ENCODE data around the gene BRSK2.

BRSK2 gene

DNA sequence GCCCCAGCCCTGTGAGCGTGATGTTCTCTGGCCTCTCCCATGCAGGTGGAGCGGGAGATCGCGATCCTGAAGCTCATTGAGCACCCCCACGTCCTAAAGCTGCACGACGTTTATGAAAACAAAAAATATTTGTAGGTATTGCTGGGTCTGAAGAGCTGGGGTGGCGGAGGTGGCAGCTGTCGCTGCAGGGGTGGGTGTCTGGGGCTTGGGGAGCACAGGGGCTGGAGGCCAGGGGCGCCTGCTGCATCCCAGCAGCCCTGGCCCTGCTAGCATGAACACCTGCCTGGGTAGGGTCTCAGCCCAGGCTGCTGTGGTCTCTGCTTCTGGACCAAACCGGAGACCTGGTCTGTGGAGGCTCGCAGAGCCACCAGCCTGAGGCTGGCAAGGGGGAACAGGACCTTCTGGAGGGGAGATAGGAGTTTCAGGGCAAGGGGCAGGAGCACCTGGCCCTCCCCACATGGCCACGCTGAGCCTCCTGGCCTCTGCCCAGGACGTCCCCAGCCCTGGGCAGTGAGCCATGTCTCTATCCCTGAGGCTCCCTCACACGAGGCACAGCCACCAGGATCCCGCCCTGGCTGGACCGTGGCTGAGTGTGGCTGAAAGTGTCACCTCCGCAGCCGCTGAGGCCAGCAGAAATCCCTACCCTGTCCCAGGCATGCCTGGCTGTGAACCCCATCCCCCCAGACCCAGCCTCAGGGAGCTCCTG lies 48.7 kb downstream of the BRSK2 start:
- no peak for DNase-seq (ENCODE audit: low read depth)

DNA sequence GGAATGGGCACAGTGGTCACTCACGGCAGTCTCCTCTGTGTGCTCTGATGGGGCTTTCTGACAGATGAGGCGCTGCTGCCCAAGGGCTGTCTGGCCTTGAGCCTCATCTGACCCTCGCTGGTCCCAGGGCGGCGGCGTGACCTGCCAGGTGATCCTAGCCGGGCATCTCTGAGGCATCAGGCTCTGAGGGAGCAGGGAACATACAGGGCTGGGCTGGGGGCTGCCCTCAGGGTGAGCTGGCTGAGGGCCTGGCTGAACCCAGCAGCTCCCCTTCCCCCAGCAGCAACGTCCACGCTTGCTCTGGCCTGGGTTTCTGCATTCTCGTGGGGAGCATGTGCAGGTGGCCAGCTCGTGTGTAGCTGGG lies 49.2 kb downstream of the BRSK2 start:
- no peak for DNase-seq (ENCODE audit: low read depth)

DNA sequence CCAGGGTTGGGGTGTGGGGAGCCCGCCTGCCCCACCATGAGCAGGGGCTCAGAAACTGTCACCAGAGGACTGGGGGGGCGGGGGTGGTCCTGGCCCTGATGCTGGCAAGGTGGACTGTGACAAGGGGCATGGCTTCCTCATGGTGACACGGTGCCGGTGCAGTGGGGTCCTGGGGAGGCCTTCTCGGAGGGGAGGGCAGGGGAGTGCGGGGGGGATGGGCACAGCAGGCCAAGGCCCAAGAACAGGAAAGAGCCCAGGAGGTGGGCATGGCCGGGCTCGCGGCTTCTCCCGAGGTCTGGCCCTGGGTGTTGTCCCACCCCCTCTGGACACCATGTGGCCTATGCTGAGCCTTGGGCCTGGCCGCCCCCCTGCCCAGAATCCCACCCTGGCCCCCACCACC lies 49.6 kb downstream of the BRSK2 start:
- DNase-seq (ENCODE audit: low read depth) = no peak

DNA sequence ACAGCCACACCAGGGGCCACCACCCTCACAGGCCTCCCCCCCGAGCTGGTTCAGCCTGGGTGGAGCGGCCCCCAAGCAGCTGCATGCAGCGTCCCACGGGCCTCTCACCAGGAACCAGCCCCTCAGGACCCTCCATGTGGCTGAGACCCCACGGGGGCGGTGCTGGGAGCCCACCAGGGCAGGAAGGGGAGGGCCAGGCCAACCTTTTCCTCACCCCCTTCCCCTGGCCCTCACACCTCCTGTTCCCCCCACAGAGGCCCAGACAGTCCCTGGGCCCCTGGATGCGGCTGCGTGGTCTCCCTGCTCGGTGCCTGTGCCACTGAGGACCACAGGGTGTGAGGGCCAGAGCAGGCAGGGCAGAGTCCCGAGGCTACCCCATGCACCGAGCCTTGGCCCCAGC lies 50.3 kb downstream of the BRSK2 start:
- no peak for DNase-seq (ENCODE audit: low read depth)

DNA sequence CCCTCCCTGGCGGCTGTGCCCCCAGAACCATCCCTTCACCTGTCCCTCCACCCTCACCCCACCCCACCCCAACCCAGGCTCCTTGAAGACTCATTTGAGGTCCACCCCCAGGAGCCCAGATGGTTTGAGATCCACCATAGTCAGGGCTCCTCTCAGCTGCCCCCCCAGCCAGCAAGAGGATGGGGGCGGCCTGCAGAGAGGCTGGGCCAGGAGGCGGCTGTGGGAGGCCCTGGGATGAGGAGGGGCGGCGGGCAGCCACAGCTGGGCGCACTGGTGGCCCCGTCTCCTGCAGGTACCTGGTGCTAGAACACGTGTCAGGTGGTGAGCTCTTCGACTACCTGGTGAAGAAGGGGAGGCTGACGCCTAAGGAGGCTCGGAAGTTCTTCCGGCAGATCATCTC lies 50.8 kb downstream of the BRSK2 start:
- no peak for DNase-seq (ENCODE audit: low read depth)

DNA sequence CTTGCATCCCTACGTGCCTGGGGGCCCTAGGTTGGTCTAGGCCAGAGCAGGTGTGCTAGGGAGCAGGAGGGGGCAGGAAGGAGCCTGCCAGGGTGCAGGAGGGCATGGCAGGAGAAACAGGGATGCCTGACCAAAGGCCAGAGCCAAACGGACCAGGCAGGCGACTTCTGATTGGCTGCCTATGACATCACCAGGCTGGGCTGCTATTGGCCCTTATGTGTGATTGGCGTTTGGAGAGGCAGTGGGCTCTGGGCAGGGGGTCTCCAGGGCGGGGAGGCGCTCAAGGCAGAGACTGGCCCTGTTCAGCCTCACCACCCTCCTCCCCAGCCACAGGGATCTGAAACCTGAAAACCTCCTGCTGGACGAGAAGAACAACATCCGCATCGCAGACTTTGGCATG lies 52.4 kb downstream of the BRSK2 start:
- DNase-seq (ENCODE audit: low read depth) = no peak

DNA sequence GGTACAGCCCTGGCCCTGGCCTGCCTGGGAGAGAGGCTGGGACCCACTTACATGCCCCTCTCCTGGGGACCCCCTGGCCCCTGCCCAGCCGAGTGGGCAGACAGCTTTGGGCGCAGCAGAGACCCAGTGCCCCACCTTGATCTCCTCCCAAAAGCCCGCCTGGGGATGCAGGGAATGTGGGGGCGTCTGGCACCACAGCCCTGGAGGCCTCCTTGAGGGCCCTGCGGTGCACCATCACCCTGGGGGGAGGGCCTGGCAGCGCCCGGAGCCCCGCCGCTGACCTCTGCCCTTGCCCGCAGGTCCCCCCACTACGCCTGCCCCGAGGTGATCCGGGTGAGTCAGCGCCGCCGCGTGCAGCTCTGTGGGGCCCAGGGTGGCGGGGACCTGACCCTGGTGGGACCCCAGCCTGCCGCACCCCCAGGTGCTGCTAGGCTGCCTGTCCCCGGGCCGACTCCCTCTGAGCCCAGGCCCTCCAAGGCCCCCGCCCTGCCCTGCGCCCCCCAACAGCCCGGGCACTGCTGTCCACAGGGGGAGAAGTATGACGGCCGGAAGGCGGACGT lies 53.2 kb downstream of the BRSK2 start:
- DNase-seq (ENCODE audit: low read depth) = no peak

DNA sequence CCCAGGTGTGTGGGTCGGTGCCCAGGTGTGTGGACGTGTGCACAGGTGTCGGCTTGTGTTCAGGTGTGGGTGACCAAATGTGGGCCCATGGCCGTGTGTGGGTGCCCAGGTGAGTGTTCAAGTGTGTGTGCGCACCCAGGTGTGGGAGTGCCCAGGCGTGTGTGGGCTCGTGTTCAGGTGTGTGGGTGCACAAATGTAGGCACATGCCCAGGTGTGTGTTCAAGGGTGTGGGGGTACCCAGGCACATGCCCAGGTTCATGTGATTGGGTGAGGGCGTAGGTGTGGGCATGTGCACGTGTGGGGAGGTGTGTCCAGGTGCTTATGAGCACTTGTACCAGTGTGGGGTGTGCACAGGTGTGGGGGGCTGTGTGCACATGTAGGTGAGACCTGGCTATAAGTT lies 54.0 kb downstream of the BRSK2 start:
- no peak for DNase-seq (ENCODE audit: low read depth)

DNA sequence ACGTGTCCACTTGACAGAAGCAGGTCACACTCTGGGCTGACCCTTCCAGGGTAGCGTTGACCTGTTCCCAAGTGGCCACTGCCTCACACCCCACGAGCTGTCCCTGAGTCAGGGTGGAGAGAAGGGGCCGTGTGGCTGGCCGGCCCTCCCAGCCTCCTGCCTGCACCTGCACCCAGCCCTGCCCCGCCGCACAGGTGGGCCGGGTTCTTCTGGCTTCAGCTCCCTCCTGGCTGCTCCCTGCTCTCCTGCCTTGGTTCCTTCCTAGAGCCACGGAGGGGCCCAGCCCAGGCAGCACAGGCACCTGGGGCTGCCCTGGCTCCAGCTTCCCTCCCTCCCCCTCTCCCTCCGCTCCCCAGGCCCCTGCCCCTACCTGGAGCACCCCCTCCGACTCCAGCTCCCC lies 54.6 kb downstream of the BRSK2 start:
- no peak for DNase-seq (ENCODE audit: low read depth)

DNA sequence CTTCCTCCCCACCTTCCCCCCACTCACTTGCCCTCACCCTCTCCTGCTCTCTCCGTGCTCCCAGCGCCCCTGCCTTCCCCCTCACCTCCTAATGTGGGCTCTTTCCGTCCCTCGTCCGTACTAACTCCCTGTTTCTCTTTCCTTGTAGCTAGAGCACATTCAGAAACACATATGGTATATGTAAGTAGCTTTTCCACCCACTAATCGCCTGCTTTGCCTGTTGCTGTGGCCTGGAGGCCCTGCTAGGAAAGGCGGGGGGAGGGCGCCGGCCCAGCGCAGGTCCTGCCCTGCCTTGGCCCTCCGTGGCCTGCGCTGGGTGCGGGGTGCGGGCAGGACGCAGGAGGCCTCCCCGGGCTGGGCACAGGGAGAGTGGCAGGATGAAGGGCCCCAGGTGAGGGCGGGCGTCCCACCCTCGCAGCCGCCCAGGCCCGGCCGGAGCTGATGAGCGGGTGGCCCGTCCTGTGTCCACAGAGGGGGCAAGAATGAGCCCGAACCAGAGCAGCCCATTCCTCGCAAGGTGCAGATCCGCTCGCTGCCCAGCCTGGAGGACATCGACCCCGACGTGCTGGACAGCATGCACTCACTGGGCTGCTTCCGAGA lies 55.2 kb downstream of the BRSK2 start:
- no peak for DNase-seq (ENCODE audit: low read depth)

DNA sequence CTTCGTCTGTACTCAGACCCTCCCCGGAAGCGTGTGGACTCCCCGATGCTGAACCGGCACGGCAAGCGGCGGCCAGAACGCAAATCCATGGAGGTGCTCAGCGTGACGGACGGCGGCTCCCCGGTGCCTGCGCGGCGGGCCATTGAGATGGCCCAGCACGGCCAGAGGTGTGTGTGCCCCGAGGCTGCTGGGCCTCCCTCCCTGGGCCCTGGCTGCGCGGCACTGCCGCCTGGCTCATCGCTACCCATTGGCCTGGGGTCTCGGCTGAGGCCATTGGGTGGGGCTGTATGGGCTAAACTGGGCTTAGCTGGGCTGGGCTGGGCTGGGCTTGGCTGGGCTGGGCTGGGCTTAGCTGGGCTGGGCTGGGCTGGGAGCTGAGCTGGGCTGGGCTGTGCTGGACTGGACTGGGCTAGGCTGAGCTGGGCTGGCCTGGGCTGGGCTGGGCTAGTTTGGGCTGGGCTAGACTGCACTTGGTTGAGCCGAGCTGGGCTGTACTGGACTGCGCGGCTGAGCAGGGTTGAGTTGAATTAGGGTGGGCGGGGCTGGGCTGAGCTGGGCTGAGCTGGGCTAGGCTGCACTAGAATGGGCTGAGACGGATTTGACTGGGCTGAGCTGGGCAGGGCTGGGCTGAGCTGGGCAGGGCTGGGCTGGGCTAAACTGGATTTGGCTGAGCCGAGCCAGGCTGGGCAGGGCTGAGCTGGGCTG lies 56.2 kb downstream of the BRSK2 start:
- DNase-seq (ENCODE audit: low read depth) = no peak

DNA sequence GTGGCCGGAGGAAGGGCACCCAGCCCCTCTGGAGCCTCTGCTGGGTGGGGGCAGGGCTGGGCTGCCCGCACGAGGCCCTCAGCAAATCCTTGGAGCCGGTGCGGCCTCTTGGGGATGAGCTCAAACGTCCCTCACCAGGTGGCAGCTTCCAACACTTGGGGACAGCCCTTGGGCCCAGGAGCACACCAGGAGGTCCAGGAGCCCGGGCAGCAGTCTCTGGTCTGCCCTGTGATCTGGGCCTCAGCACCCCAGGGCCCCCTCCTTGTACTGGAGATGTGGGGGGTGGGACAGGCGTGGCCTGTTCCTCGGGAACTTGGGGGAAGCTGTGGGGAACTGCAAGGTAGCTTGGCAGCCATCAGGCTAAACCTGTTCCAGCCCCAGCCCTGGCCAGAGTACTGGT lies 56.9 kb downstream of the BRSK2 start:
- no peak for DNase-seq (ENCODE audit: low read depth)

DNA sequence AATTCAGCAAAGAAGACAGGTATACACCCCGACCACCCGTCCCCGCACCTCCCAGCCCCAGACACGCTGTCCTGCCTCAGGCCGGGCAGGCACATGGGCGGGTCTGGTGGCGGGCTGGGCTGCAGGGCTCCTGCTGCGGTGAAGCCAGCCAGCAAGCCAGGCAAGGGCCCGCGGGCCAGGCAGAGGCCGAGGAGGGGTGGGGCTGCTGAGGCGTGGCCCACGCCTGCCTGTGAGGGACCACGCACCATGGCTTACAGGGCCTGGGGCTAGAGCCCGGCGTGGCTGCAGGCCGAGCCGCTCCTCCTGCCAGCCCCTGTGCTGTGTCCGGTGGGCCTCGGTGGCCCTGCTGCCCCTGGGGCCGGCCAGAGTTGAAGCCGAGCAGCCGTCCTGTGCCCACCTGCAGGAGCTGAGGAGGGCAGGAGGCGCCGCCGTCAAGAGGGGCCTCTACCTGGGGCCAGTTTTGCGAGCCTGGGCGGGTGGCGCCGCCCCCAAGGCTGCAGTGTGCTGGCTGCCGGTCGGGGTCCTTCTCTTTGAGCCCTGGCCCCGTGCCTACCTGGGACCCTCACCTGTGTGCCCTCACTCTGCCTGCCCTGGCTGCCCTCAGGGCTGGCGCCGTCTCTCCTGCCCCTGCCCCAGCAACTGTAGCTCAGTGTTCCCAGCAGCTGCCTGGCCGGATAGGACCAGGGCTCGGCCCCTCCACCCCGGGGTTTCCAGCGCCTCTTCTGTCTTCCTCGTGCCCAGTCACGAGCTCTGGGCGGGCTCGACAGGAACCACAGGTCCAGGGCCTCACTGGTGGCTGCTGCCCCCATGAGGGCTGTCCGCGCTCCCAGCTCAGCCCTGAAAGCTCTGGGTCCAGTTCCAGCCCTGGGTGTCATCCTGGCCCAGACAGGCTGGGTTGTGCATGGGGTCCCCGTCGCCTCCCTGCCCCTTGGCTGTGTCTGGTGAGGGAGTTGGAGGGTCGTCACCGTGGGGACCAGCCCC lies 58.4 kb downstream of the BRSK2 start:
- DNase-seq (ENCODE audit: low read depth) = no peak

DNA sequence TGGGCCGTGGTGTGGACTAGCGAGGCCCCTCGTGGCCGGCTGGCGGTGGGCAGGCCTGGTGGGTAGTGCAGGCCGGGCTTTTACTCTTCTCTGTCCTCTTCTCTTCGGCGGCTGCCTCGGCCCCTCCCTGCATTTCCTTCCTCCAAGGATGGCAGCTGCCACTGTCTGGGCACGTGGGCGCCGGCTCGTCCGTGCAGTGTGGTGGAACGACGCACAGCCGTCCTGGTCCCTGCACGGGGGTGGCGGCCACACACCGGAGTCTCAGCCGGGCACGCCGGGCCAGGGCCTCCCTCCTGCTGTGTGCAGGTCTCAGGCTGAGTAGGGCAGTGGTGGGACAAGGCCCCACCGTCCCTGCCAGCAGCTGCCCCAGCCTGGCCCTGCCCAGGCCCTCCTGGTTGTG lies 59.1 kb downstream of the BRSK2 start:
- no peak for DNase-seq (ENCODE audit: low read depth)

DNA sequence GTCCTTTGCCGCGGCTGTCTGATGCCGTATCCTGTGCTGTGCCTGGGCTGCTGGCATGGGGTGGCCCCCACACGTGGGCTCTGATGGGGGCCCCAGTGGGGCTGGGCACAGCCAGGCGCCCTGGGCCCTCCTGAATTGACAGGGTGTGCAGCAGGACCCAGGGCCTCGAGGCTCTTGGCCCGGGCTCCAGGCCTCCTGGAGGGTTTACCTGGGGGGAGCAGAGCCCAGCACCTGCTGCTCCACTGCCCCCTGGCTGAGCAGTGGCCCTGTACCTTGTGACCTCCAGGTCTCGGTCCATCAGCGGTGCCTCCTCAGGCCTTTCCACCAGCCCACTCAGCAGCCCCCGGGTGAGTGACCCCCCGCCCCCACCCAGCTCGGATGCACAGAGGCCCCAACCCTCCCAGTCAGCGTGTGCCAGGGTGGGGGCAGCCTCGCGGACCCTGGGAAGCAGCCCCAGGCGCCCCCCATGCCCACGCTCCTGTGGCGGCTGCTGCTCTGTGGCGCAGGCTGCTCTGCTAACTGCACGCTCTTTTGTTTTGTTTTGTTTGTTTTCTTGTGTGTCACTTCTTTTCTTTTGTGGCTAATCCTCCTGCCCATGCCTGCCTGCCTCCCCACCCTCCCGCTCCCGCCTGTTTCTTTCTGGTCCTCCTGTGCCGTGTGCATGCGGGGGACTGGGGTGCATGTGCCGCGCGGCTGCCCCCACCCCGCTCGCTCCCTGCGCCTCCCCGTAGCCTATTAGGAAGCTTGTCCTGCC lies 59.9 kb downstream of the BRSK2 start:
- DNase-seq (ENCODE audit: low read depth) = no peak

DNA sequence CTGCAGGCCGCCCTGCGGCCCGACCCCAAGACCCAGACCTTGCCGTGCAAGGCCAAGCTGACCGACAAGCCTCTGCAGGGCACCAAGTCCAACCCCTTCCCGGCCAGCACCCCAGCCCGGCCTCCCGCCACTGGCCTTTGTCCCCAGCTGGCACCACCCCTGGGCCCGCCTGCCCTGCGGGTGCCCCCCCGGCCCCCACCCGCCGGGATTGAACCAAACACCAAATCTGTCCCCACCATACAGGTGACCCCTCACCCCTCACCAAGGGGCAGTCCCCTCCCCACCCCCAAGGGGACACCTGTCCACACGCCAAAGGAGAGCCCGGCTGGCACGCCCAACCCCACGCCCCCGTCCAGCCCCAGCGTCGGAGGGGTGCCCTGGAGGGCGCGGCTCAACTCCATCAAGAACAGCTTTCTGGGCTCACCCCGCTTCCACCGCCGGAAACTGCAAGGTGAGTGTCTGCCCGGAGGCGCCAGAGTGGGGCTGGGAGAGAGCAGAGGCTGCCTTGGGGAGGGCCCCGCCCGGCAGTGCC lies 60.7 kb downstream of the BRSK2 start:
- DNase-seq (ENCODE audit: low read depth) = no peak

DNA sequence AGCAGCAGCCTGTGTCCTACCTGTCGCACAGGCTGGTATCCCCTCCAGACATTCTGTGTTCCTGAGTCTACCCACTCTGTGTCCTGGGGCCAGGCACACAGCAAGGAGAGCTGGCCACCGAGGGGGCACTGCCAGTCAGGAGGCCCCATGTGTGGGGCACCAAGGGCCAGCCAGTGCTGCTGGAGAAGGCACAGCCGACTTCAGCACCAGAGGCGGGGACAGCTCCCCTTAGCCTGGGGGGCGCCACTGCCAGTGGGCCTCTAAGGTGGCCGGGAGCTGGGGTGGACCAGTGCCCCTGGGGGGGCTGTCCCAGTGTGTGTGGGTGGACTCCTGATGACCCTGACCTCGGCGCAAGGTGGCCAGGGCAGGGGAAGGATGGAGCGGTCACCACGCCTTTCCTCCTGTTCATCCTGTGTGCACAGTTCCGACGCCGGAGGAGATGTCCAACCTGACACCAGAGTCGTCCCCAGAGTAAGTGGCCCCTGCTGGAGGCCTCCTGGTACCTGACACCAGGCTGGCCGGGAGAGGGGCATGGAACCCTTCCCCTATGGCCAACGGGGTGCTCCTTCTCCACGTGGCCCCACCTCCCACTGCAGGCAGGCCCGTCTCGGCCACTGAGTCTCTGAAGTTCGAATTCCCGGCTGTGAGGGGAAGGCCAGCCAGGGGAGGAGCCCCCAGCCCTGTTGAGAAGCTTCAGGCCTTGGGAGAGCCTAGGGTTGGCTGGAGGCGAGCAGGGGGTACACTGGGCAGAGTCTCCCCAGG lies 61.4 kb downstream of the BRSK2 start:
- DNase-seq (ENCODE audit: low read depth) = no peak

DNA sequence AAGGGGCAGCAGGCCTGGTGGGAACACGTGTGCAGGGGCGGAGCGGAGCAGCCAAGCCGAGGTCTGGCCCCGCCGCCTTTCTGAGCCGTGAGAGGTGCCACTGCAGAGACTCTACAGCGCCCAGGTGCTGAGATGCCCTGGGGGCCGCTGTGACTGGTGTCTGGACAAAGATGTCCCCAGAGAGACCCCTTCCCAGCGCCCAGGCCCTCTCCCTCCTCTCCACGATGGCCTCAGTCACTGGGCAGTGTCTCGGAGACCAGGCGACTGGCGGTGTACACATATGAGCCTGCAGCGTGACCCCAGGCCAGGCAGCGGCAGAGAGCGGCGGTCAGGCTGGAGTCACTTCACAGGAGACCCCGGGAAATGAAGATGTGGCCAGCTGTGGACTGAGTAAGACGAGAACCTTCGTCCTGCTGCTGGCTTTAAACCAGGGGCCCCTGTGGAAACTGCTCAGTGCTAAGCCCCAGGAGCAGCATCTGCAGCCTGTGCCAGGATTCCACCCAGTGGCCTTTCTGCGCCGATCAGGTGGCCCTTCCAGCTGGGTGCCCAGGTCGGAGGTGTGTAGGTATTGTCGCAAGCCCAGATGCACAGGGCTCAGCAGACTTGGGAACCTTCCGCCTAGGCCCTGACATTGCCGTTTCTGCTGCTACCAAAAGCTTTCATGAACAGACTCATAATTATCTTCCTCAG lies 62.2 kb downstream of the BRSK2 start:
- DNase-seq (ENCODE audit: low read depth) = no peak

DNA sequence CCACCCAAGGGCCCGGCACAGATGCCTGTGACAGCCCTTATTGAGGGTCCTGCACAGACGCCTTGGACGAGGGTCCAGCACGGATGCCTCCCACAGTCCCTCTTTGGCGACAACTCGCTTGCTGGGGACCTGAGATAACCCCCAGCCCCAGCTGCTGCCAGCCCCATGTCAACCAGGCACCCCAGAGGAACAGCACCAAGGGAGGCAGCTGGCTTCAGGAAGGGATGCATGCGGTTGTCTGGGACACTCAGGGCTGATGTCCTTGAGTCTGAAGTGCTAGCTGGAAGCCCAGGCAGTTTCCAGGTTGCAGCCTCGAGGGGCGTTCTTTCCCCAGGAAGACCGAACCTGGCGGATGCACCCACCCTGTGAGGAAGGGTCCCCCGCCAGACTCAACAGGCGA lies 63.0 kb downstream of the BRSK2 start:
- no peak for DNase-seq (ENCODE audit: low read depth)

DNA sequence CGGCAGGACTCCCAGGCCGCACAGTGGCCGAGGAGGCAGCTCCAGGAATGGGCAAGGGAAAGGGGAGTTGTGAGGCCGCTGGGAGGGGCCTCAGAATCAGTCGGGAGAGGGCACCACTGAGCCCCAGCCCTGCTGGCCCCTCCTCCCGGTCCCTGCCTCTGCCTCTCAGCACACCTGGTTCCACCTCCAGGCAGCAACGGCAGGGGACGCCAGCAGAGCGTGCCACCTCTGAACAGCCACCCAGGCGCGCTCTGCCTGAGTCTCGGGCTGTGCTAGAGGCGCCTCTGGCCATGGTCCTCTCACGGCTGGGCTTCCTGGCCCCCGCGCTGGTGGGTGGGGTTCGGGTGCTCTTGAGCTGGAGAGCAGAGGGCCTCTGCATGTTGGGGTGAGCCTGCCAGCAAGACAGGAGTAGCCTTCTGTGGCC lies 63.9 kb downstream of the BRSK2 start:
- DNase-seq (ENCODE audit: low read depth) = peak; percentile 9
